Ramos (cell line): Measurements from ENCODE around the gene PDLIM7.

Source experiments
- in situ Hi-C: fragments of 300-500 bp; cut with MboI; formaldehyde crosslinking; loops from one replicate; pipeline ENCODE4 v1.14.3; 2022; ENCODE audit warnings: low sequenced_read_pairs; ENCODE audit not compliant: unreplicated experiment

PDLIM7 gene

GRCh38 chr5:177438468-177438867, 58.9 kb downstream of the PDLIM7 start:
- in situ Hi-C loops = no loop called here

GRCh38 chr5:177437623-177438022, 59.8 kb downstream of the PDLIM7 start:
- in situ Hi-C loops = no loop called here

GRCh38 chr5:177435847-177436536, 61.4 kb downstream of the PDLIM7 start:
- in situ Hi-C loops = no loop called here

GRCh38 chr5:177434942-177435738, 62.3 kb downstream of the PDLIM7 start:
- in situ Hi-C loops = no loop called here

GRCh38 chr5:177434437-177434836, 63.0 kb downstream of the PDLIM7 start:
- in situ Hi-C loops = no loop called here

- in situ Hi-C loops = no loop called here
These were observed 63.7 kb downstream of the PDLIM7 start for GRCh38 chr5:177433658-177434217.
